Osteoblast (primary cell): Measurements from ENCODE around the gene FTSJ3. TPM values are rescaled to one million over a fixed set of nuclear protein-coding genes. Genes with fewer than 3 reads are reported as not detected.

Experiments used
- DNase-seq: peaks from one replicate; pipeline ENCODE4 v3.0.0; 2011; ENCODE audit warnings: low spot score, mixed read lengths; ENCODE audit not compliant: insufficient read length; ENCODE audit errors: missing footprints
- H2AFZ ChIP-seq: 2 replicates; pipeline ENCODE4 v1.6.0; 2011; ENCODE audit warnings: mild to moderate bottlenecking, low read length
- H3K27ac ChIP-seq: 2 replicates; pipeline ENCODE4 v1.5.1; 2011; ENCODE audit warnings: mild to moderate bottlenecking, low read depth, low read length, moderate library complexity
- H3K27me3 ChIP-seq: 2 replicates; pipeline ENCODE4 v1.6.0; 2012; ENCODE audit warnings: mild to moderate bottlenecking, control low read depth, inconsistent platforms, low read length, moderate library complexity; ENCODE audit not compliant: insufficient read depth
- H3K36me3 ChIP-seq: 2 replicates; pipeline ENCODE4 v1.5.1; 2011; ENCODE audit warnings: mild to moderate bottlenecking, low read length, control low read depth, moderate library complexity; ENCODE audit not compliant: insufficient read depth
- H3K4me1 ChIP-seq: 2 replicates; pipeline ENCODE4 v1.5.1; 2011; ENCODE audit warnings: mild to moderate bottlenecking, low read length, control low read depth, moderate library complexity; ENCODE audit not compliant: insufficient read depth
- H3K4me2 ChIP-seq: 2 replicates; pipeline ENCODE4 v1.6.0; 2011; ENCODE audit warnings: mild to moderate bottlenecking, low read length; ENCODE audit not compliant: insufficient read depth
- H3K4me3 ChIP-seq: fragments of 200-600 bp; sonication (generic); 3 replicates; pipeline ENCODE4 v1.5.1; 2012; ENCODE audit warnings: mild to moderate bottlenecking, low read length, inconsistent platforms; ENCODE audit not compliant: insufficient read depth
- H3K79me2 ChIP-seq: 2 replicates; pipeline ENCODE4 v1.6.0; 2012; ENCODE audit warnings: mild to moderate bottlenecking, low read length, control low read depth, inconsistent platforms; ENCODE audit not compliant: insufficient read depth
- H3K9me3 ChIP-seq: 2 replicates; pipeline ENCODE4 v1.5.1; 2011; ENCODE audit warnings: low read depth, low read length, control low read depth
- H4K20me1 ChIP-seq: 2 replicates; pipeline ENCODE4 v1.6.0; 2012; ENCODE audit warnings: mild to moderate bottlenecking, low read length, control low read depth; ENCODE audit not compliant: insufficient read depth
- total RNA-seq: library from RNA; depleted of rRNA; stranded (reverse); fragments of >200 nt; gene quantifications from 2 replicates; pipeline ENCODE4 v1.2.3, GENCODE V29; 2012
- TF ChIP-seq, protein P1 (sequence below): IDR thresholded peaks from 2 replicates; pipeline ENCODE4 v1.5.1; 2011; ENCODE audit warnings: mild to moderate bottlenecking, low read depth, low read length, moderate library complexity; ENCODE audit errors: extremely low read depth

FTSJ3 gene
- total RNA-seq, 1 donor: 45.2 TPM

DNA sequence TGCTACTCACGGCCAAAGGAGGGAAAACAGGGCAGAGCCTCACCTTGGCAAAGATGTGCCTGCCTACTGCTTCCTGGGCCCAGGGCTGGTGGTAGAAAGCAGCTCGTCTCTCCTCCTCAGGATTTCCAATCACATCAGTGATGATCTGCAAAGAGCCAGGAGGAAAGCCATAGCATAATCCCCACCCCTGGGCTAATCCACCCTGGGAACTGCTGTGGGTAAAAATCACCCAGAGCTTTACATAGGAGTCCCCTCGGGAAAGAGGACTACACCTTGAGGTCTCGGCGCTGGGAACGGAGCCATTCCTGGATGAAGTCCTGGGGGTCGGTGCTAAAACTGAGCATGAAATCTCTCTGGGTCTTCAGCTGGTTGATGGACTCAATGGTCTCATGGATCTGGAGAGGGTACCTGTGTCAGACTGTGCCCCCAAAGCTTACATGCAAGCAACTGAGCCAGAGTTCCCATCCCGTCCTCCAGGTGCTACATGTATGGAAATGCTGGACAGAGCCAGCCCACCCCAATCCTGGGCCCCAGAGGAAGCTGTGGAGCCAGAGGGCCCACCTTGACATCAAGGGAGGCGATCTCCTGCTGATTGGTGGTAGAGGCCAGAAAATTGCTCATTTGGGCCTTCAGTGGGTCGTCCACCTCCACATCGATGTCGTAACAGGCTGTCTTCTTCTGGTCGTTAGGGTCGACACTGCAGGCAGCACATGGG lies 5.7 kb upstream of the FTSJ3 start:
- peaks cover 9% of the 10 kb centered on the region for H3K4me1 ChIP-seq
- H3K27me3 ChIP-seq: no peaks in the 10 kb centered on the region
- TF ChIP-seq, protein P1, sequence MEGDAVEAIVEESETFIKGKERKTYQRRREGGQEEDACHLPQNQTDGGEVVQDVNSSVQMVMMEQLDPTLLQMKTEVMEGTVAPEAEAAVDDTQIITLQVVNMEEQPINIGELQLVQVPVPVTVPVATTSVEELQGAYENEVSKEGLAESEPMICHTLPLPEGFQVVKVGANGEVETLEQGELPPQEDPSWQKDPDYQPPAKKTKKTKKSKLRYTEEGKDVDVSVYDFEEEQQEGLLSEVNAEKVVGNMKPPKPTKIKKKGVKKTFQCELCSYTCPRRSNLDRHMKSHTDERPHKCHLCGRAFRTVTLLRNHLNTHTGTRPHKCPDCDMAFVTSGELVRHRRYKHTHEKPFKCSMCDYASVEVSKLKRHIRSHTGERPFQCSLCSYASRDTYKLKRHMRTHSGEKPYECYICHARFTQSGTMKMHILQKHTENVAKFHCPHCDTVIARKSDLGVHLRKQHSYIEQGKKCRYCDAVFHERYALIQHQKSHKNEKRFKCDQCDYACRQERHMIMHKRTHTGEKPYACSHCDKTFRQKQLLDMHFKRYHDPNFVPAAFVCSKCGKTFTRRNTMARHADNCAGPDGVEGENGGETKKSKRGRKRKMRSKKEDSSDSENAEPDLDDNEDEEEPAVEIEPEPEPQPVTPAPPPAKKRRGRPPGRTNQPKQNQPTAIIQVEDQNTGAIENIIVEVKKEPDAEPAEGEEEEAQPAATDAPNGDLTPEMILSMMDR: no peak
- no peaks in the 10 kb centered on the region for H3K9me3 ChIP-seq
- H3K27ac ChIP-seq: no peak overlapping the region
- no peak overlapping the region for H2AFZ ChIP-seq
- H3K79me2 ChIP-seq: peaks cover 52% of the 10 kb centered on the region
- peaks cover 73% of the 10 kb centered on the region for H3K36me3 ChIP-seq
- H3K4me3 ChIP-seq: no peak overlapping the region
- DNase-seq: no peak
- peaks cover 35% of the 10 kb centered on the region for H4K20me1 ChIP-seq
- H3K4me2 ChIP-seq: no peak overlapping the region

DNA sequence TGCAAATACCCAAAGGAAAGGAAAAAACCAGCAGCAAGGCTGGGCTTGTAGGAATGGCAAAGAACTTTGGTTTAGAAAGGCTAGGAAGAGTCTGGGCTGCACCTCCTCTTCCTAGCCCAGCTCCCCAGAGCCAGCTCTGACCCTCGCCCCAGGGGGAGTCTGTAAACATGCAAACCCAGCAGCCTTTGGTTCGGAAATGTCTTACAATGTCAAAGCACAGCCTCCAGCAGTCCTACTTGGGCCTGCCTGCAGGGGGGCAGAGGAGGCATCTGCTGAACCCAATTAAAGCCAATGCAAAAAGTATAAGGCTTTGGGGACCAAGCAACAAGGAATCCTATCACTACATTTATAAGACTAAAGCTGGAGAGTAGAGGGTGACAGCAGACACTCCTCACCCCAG lies 5.0 kb upstream of the FTSJ3 start:
- Histone ChIP-seq H3K36me3 (peaks cover 73% of the 10 kb centered on the region), H3K27me3 (no peaks in the 10 kb centered on the region), H3K9me3 (no peaks in the 10 kb centered on the region), H3K4me1 (peaks cover 14% of the 10 kb centered on the region), H4K20me1 (peaks cover 32% of the 10 kb centered on the region), H3K4me3 (no peak overlapping the region), H3K27ac (no peak overlapping the region), H2AFZ (no peak overlapping the region), H3K79me2 (peaks cover 52% of the 10 kb centered on the region), H3K4me2 (no peak overlapping the region)
- no peak for DNase-seq
- TF ChIP-seq, protein P1: no peak

DNA sequence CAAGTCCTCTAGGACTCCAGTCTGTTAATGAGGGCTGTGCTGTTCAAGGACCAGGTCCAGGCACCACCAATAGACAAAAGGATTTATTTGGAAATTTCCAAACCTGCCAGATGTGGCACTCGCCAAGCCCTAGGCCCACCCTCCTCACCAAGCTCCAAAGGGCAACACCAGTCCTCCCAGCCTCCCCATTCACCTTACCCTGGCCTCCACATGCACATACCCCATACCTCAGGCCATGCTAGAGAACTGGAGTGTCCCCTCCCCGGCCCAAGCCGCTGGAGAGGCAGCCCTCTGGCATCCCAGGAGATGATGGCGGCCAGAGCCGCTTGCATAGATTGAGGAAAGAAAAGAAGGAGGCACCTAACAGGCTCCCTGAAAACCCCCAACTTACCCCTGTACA lies 4.6 kb upstream of the FTSJ3 start:
- Histone ChIP-seq H3K4me2 (no peak overlapping the region), H3K27me3 (no peaks in the 10 kb centered on the region), H2AFZ (no peak overlapping the region), H4K20me1 (peaks cover 27% of the 10 kb centered on the region), H3K9me3 (no peaks in the 10 kb centered on the region), H3K36me3 (peaks cover 72% of the 10 kb centered on the region), H3K27ac (no peak overlapping the region), H3K4me1 (peaks cover 14% of the 10 kb centered on the region), H3K79me2 (peaks cover 48% of the 10 kb centered on the region), H3K4me3 (no peak overlapping the region)
- DNase-seq: no peak
- TF ChIP-seq, protein P1: no peak

DNA sequence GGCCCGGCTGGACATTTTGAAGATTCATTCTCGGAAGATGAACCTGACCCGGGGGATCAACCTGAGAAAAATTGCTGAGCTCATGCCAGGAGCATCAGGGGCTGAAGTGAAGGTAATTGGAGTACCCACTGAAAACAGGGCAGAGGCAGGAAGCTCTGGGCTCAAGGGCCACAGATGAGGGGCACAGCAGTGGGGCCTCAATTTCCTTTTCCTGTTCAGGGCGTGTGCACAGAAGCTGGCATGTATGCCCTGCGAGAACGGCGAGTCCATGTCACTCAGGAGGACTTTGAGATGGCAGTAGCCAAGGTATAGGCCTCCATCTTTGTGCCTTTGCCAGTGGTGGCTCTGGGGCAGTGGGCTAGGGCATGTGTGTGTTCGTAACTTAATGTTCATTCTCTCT lies 4.0 kb upstream of the FTSJ3 start:
- Histone ChIP-seq H4K20me1 (peaks cover 27% of the 10 kb centered on the region), H3K36me3 (peaks cover 67% of the 10 kb centered on the region), H3K9me3 (no peaks in the 10 kb centered on the region), H3K79me2 (peaks cover 45% of the 10 kb centered on the region), H3K4me1 (peaks cover 14% of the 10 kb centered on the region), H3K27ac (no peak overlapping the region), H3K4me3 (no peak overlapping the region), H3K4me2 (no peak overlapping the region), H2AFZ (no peak overlapping the region), H3K27me3 (no peaks in the 10 kb centered on the region)
- TF ChIP-seq, protein P1: no peak
- DNase-seq: no peak
